Skeletal muscle cell (primary cell): ENCODE measurements around the gene MAPK11.
A peak's percentile ranks its signal among the peaks of the same experiment; 100 is the strongest.

Experiments
- DNase-seq: peaks from one replicate; pipeline ENCODE4 v3.0.0-alpha.2; 2010; ENCODE audit warnings: low read depth
- H3K4me3 ChIP-seq: 2 replicates; pipeline ENCODE4 v1.5.1; 2011; ENCODE audit warnings: low read depth, mild to moderate bottlenecking, control low read depth, low read length, moderate library complexity

Gene MAPK11

DNA sequence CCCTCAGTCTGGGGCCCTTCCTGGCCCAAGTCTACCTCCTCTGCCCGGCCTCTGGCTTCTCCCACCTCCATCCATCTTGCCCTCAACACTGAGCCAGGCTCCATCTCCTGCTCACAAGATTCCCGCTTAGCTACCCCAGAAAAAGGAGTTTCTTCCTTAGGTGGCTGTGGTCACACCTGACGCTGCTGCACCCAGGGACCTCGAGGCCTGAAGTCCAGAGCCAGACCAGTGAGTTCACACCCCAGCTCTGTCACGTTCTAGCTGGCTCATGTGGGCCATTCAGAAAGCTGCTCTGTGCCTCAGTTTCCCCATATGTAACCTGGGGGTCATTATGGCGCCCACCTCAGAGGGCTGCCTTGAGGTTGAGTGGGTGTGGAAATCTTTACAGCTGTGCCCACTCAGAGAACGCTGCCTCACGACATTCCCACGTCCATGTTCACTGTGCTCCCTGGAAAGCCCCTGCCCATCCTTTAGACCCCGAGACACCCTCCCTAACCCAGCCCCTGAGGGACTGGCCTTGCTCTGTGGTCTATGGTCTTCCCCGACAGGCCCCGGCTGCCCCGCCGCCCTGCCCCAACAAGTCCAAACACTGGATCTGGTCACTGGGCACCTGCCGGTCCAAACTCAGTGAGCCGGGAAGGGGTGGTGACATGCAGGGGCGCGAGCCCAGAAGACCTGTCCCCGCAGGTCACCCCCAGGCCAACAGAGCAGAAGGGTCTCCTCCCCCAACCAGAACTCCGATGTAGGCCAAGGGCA lies 27.5 kb upstream of the MAPK11 start:
- H3K4me3 ChIP-seq = no peak overlapping the region
- DNase-seq = no peak

DNA sequence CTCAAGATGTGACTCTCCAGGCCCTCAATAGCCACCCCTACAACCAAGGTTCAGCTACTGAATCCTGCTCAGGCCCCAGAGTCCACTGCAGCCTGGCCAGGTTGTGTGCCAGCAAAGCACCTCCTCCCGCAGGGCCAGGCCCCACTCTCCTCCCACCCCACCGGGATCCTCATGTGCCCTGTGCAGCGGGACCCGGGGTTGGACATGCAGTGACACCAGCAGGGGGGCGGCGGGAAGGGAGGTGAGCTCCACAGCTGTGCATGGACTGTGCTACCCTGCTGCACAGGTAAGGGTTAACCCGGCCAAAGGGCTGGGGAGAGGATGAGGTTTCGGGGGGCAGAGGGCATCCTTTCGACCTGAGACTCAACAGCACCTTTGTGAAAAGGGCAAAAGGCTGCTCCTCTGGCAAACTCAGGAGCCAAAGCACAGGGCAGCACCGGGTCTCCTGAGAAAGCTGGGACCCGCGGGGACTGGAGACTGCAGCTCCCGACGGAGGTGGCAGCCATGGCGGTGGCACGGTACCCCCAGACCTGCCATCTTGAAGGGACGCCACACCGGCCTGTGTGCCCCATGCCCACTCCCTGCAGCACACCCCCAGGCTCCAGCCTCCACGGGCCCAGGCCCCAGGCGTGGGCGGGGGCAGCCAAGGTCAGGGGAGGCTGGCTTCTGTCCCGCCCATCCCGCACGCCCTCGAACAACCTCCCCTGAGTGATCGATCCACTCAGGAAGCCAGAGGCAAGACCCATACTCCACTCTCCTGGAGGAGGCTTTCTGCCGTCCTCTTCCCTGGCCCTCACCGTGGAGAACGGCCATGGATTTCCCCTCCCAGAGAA lies 26.7 kb upstream of the MAPK11 start:
- no peak overlapping the region for H3K4me3 ChIP-seq
- no peak for DNase-seq

DNA sequence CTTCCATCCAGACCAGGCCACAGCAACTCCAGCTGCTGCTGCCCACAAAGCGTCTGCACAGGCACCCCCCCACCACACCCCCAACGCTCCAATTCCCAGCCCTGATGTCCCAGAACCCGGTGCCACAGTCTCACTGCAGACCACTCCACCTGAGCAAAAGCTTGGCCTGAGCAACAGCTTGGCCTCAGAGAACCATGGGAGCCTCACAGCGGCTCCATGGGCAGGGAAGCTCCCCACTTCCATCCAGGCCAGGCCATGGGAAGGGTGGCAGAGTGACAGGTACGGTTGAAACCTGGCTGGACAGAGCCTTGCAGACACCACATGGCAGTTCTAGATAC lies 24.1 kb upstream of the MAPK11 start:
- H3K4me3 ChIP-seq = no peak overlapping the region
- DNase-seq = no peak

DNA sequence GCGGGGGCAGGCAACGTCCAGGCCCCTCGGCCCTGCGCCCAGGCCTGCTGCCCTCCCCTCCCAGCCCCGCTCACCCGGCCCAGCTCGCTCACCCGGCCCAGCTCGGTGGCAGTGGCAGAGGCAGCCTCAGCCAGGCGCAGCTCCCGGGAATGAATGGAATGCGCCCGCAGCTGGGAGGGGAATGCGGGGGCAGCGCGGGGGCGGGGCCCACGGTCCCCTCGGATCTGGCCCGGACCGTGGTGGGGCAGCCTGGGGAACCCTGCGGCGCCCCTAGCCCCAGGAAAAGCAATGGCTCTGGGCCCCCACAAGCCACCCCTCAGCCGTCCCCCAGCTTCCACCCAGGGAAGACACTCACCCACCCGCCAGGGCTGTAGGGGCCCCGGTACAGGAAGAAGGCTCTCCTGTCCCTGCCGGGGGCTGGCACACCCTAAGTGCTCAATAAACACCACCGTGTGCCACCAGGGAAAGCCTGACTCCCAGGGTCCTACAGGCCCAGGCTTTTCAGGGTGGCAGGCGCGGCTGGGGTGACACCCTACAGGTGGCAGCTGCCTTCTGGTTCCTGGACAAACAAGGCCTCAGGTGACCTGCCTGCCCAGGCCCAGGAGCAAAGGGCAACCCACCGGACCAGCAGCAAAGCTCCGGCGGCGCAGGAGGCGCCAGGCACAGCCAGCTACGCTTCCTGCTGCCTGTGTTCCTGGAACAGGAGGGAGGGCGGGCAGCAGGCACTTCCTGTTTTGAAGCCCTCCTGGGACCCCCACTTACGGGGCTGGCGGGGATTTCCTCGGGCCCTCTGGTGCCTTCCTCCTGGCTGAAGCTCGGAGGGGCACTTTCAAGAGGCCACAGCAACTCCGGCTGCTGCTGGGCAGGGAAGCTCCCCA lies 23.5 kb upstream of the MAPK11 start:
- no peak for DNase-seq
- H3K4me3 ChIP-seq = peak overlapping the region; percentile 31

DNA sequence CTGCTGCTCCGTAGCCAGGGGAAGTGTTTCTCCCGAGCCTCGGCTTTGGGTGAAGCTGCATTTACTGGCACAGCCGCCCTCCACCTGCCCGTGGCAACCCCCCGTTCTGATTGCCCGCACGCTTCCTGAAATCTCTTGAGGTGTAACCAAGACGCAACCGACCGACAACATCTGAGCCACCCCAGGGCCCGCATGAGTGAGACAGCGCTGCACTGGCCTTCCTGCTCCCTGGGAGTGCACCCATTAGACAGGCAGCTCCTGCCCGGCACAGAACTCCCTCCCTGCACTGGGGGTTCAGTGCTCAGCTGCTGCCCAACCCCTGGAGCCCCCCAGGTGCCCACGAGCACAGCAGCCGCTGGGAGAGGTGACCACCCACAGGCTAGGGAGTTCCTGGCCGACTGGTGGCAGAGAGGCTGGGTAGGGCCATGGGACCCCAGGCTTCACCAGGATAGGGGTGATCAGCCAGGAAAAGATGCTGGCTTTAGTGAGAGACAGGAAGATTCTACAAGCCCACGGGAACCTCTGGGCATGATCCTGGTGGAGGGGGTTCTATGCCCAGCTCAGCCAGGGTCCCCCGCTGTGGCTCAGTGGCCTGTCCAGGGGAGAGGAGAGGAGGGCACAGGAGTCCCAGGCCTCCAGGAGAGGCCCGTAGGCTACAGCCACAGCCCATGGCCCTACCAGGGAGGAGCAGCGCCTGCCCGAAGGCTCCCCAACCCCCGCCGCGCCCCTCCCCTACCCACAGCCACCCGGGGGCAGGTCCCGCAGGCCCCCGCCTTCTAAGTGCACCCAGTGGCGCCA lies 22.7 kb upstream of the MAPK11 start:
- no peak for DNase-seq
- peak overlapping the region; percentile 31 for H3K4me3 ChIP-seq

DNA sequence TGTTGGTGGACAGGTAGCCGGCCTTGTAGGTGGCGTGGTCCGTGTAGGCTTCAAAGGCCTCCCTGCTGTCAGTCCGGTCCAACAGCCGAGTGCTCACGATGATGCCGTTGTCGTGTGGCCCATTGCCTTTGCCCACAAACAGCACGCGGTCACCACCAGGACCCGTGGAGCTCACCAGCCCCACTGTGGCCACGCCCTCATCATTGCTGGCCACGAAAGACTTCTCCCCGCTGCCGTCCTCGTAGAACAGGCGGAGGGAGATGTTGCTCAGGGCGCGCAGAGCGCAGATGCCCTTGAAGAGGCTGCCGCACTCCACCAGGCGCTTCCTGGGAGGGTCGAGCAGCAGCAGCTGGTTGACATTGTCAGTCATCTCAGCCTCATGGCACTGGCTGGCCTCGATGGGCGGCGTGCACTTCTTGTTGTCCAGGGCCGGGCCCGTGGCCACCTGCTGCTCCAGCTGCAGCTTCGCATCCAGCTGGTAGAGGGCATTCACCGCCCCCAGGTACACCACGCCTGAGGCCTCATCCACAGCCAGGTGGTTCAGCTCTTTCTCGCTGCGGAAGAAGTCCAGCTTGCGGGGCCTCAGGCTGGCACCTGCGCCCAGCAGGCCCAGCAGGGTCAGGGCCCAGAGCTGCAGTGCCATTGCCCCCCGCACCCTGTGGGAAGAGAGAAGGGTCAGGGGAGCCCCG lies 19.9 kb upstream of the MAPK11 start:
- no peak overlapping the region for H3K4me3 ChIP-seq

DNA sequence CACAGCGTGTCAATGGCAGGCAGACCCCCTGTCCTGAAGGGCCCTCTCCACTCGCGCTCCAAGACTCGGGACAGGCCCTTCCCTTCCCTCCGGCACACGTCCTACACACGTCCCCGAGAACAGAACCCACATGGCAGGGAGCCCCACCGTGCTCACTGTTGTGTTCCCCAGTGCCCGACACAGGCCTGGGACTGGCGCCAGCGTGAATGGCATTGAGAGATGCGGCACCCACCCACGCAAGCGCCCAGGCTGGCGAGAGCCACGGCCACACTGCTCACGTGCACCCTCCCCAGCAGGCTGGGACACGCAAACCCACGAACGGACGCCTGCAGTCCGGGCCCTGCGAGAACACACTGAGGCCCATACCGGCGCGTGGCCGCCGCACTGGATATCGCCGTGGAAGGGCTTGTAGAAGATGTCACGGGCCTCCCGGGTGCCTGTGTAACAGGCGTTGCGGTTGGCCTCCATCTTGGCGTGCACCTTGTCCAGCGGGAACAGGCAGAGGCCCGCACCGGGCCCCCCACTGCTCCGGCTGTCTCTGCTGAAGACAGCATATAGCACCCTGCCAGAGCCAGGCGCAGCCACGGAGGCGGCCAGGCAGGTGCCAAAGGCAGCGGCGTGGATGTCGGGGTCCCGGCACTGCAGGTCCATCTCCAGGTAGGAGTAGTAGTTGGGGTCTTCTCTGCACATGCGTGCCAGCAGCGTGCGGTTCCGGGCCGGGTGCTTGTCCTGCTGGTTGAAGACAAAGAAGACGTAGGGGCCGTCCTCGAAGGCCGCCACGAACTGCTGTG lies 19.2 kb upstream of the MAPK11 start:
- DNase-seq = no peak
- H3K4me3 ChIP-seq = no peak overlapping the region

More for the DNA sequence above, 19.9 kb upstream of the MAPK11 start:
- no peak for DNase-seq

DNA sequence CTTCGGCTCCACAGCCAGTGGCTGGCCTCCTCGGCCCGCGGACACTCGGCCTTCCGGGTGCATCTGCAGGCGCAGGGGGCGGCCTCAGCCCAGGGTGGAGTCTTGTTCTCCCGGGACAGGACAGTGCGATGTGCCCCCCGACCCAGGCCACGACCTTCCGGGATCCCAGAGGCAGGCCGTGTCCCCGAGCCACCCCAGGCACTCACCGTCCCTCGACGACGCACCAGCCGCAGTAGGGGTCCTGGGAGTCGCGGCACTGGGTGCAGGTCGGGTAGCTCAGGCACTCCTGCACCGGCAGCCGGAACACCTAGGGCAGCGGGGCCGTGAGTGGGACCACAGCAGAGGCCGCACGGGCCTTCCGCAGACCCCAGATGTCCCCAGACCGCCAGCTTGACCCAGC lies 17.6 kb upstream of the MAPK11 start:
- no peak overlapping the region for H3K4me3 ChIP-seq
- no peak for DNase-seq

DNA sequence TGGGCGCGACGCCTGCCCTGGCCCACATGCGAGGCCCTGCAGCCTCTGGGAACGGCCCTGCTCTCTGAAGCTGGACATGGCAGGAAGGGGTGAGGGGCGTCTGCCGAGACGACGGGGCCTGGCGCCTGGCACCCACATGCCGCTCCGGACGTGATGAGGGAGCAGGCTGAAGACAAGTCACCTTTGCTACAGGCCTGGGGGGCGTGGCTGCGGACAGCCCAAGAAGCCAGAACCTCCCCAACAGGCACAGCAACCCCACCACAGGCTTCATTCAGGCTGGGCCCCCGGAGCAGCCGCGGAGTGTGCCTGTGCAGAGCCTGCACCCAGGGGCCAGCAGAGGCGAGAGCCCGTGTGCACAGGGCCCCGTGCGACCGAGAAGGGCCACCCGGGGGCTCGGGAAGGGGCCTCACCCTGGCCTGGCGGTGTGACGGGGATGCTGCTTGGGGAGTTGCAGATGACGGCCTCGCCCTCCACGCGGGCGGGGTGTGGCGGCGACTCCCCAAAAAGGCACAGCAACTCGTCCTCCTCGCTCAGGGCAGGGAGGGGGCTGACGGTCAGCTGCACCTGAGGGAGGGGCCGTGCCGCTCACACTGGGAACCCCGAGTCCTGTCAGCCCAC lies 16.6 kb upstream of the MAPK11 start:
- no peak overlapping the region for H3K4me3 ChIP-seq
- DNase-seq = no peak

DNA sequence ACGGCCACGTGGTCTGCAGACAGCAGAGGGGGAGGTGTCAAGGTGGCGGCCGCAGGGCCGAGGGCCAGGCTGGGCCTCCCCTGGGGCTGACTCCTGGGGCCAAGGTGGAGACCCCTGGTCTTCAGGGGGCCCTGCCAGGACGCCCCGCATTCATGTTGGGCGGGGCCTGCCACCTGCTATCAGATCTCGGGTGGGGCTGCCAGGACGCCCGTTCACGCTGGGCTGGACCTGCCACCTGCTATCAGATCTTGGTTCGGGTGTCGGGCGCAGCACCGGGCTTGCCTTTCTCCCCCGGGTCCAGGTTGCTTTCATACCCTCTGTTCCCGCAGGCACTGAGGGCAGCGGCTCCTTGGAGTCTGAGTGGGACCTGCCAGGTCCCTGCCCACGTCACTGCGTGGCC lies 16.1 kb upstream of the MAPK11 start:
- DNase-seq = no peak
- no peak overlapping the region for H3K4me3 ChIP-seq

DNA sequence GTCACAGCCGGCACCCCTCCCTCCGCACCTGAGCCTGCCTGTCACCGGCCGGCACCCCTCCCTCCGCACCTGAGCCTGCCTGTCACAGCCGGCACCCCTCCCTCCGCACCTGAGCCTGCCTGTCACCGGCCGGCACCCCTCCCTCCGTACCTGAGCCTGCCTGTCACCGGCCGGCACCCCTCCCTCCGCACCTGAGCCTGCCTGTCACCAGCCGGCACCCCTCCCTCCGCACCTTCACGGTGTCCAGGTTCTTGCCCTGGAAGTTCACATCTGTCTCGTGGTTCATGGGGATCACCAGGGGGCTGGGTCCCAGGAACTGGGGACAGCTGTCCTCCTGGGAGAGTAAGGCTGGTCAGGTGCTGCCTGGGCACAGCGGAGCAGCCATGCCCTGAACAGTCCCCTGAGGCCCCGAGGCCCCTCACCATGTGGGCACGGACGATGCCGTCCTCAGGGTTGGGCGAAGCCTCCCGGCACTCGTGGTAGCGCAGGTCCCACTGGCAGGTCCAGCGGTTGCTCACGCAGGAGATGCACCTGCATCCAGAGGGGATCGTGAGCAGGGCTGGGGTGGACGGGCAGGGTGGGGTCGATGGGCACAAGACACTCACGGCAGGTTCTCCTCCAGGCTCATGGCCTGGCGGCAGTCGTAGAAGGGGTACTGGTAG lies 15.5 kb upstream of the MAPK11 start:
- no peak for DNase-seq
- no peak overlapping the region for H3K4me3 ChIP-seq

DNA sequence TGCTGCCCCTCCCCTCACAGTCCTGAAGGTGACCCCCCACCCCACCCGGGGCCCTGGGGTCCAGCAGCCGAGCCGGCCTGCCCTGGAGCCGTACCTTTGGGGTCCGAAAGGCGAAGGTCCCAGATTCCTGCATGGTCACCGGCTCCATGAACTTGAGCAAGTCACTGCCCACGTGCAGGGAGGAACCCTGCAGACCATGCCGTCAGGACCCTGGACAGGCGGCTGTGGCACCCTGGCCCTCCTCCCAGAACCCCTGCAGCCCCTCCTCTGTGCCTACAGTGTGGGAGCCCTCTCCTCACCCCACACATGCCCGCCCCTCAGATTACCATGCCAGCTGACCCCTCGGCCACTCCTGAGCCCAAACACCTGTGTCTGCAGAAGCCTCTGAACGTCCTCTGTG lies 14.3 kb upstream of the MAPK11 start:
- no peak for DNase-seq
- H3K4me3 ChIP-seq = no peak overlapping the region

DNA sequence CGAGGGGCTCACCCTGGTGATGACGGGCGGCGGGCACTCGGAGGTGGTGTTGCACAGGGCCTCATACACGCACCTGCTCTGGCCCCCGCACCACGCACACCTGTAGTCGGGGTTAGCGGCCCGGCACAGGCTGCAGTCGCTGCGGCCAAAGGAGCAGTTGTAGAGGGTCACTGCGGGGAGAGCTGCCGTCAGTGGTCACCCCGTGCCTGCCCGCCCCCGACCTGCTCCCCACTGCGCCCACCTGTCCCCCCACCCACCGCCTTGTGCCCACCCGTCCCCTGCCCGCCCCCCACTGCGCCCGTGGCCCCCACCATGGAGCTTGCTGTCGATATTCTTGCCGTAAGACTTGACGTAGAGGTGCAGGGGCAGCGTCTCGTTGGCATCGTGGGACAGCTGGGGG lies 13.6 kb upstream of the MAPK11 start:
- H3K4me3 ChIP-seq = no peak overlapping the region
- no peak for DNase-seq

DNA sequence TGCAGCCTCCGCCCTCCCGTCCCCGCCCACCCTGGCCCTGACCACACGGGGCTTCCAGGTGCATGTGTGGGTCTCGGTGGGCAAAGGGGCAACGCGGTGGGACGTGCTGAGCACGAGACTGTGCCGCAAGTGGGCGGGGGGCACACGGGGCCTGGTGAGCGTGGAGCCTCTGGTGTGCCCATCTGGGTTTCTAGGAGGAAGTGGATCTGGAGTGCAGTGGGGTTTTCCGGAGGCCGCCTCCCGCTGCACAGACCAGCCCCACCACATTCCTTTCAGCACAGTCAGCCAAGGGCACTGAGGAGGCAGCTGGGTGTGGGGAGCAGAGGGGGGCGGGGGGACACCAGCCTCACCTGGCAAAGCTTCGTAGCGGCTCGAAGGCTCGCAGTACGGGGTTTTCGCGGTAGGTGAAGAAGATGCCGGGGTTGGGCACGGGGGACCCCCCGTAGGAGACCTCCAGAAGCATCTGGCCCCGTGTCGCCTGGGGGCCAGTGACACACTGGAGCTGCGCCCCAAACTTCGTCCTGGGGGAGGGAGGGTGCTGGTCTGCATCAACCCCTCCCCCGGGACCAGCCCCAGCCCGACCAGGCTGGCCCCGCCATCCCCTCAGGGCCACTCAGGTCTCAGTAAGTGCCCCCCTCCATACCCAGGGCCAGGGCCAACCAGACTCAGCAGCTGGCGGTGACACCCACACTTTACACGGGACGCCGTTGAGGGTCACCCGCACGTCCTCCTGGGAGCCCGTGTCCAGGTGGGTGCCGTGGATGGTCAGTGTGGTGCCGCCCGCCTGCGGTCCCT lies 12.4 kb upstream of the MAPK11 start:
- DNase-seq = no peak
- no peak overlapping the region for H3K4me3 ChIP-seq

DNA sequence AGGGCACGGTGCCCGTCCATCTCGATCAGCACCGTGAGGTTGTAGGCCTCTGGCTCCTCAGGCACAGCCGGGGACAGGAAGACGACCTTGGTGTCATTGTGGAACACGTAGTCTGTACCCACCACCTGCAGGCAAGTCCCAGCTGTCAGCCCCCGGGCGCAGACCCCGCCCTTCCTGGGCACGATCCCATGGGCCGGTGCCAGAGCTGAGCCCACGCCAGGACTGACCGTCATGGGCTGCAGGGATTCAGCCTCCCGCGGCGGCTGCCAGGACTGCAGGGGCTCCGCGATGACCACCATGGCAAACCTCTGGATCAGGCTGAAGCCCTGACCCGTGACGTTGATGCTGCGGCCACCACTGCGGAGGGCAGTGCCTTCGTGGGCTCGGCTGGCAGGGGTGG lies 11.8 kb upstream of the MAPK11 start:
- no peak for DNase-seq
- H3K4me3 ChIP-seq = no peak overlapping the region

DNA sequence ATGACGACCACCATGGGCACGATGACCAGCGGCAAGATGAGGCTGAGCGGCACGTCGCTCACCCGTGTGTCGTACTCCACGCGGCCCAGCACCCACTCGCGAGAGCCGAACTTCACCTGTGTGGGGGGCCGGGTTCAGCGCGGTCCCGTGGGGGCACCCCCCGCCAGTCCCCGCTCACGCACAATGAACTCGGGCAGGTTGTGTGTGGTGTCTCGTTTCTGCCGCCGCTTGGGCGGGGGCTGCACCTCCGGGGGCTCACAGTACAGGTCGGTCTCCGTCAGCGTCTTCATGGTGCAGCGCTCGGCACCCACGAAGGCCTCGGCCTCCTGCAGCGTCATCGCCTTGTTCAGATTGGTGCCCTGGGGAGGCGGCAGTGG lies 11.2 kb upstream of the MAPK11 start:
- DNase-seq = no peak
- no peak overlapping the region for H3K4me3 ChIP-seq
